Measurements from ENCODE around the gene YPEL3.
"Not testable (repeated sequence)": the region's sequence is repeated elsewhere in the genome, so short reads cannot be mapped to it uniquely, and the experiment has no call there.

The YPEL3 gene

DNA sequence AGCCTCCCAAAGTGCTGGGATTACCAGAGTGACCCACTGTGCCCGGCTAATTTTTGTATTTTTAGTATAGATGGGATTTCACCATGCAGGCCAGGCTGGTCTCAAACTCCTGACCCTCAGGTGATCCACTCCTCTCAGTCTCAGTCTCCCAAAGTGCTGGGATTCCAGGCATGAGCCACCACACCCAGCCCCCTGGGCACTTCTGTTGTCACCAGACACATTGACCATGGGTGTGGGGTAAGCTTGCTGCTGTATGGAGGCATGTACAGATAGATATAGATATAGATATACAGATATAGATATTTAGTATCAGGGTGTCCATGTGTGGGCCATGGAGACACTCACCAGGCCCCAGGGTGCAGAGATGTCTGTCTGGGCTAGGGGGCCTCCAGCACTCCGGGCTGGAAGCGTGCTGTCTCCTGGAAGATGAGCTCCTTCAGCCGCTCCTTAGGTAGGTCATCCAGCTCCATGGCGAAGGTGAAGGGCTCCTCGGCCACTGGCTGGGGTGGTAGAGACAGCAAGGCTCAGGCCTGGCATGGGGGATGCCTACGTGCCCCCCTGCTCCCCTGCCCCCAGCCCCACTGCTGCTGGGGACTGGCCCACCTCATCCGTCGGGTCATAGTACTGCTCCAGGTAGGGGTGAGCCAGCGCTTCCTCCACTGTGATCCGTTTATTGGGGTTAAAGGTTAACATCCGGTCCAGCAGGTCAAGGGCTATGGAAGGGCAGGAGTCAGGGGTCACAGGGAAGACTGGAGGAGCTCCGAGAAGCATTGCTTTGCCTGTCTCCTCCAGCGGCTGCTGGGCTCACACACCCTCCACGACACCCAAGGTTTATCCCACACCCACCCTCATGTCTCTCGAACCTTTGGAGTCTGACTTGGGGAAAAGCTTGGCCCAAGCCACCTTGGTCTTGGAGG lies 20.5 kb upstream of the YPEL3 start:
- no peak for DNase-seq

DNA sequence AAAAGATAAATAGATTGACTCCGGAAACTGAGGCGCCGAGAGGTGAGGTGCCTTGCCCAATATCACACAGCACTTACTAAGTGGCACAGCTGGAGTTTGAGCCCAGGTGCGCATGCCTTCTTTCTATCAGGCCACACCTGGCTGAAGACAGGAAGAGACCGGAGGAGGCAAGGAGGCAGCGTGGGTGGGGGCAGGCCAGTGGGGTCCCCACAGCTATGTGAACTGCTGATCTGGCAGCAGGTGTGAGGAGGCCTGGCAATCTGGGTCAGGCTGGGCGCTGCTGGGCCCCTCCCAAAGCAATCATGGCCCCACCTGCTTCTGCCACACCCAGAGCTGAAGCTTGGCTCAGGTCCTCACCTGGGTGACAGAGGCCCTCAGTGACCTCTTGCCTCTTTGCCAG lies 19.2 kb upstream of the YPEL3 start:
- no peak for DNase-seq

DNA sequence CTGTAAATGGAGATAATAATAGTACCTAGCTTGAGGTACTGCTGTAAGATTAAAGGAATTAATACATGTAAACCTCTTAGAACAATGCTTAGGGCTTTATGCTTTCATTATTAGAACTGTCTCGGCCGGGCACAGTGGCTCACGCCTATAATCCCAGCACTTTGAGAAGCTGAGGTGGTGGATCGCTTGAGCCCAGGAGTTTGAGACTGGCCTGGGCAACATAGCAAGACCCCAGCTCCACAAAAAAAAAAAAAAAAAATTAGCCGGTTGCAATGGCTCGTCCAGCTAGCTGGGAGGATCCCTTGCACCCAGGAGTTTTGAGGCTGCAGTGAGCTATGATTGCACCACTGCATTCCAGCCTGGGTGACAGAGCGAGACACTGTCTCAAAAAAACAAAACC lies 18.8 kb upstream of the YPEL3 start:
- DNase-seq, result not testable (repeated sequence)

DNA sequence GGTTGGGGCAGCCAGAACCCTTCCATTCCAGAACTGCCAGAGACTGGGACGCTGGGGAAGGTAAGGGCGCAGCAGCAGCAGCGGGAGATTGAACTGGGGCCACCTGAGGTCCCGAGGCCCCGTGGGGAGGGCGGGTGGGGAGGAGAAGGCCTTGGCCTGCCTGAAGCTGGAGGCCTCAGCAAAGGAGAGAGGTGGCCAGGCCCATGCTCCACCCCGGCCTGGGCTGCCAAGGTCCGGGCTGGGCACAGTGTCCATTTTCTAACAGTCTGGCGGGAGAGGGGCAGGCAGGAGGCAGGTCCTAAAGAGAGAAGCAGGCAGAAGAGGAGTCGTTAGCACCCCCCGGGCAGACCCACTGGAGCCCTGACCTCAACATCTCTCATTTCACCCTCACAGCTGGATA lies 18.4 kb upstream of the YPEL3 start:
- DNase-seq, result no peak

DNA sequence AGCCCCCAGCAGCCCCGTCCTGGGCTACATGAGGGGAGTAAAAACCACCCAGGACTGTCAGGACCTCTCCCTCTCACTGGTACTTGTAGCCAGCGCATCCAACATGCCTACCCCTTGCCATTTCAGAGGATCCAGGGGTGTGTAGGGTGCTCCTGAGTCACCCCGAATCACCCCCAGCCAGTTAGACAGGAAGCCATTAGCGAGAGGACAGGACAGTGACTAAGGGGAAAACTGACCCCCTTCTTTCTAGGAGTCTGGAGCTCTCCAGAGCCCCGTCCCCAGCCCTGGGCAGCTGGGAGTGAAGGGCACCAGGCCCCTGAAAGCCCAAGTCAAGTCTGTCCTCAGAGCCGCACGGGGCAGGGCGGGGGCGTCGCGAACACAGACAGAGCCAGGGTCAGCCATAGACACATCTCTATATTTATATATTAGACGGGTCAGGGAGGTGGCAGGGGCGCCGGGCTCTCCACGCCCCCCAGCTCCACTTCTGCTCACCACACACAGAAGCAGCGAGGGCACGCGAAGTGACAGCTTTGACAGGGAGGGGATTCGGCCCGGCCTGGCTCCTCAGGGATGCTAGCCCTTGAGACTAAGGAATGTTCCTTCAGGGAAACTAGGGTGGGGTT lies 17.8 kb upstream of the YPEL3 start:
- DNase-seq, result no peak

DNA sequence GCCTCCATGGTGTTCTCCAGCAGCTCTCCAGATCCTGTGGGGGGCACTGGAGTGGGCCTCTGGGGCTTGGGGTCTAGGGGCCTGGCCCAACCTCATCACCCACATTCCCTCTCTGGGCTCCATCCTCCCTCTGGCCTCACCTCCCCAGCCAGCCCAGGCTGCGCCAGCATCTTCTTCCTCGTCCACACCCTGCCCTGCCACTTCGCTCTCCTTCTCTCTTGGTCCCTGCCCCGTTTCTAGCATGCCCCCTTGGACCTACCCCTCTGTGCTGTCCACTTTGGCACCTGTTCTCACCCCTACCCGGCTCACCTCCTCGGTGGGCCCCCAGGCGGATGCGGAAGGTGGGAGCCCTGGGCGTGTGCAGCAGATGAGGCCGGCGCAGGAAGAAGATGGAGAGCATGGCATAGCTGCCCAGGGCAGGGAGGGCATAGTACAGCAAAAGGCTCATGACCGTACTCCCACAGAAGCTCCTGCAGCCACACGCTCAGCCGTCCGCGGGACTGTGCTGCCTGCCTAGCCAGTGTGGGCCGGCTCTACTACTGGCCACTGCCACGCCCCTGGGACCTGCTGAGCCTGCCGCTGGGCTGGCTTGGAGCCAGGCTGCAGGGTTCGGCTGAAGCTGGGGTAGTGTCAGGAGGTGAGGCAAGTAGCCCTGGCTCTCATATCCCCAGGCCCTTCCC lies 17.2 kb upstream of the YPEL3 start, which contains the start of gene GDPD3:
TSS of gene GDPD3 (minus strand) at position 507 of the 680 bp plus-strand sequence. CDS start at position 448, 59 bp downstream.
- DNase-seq, result no peak

DNA sequence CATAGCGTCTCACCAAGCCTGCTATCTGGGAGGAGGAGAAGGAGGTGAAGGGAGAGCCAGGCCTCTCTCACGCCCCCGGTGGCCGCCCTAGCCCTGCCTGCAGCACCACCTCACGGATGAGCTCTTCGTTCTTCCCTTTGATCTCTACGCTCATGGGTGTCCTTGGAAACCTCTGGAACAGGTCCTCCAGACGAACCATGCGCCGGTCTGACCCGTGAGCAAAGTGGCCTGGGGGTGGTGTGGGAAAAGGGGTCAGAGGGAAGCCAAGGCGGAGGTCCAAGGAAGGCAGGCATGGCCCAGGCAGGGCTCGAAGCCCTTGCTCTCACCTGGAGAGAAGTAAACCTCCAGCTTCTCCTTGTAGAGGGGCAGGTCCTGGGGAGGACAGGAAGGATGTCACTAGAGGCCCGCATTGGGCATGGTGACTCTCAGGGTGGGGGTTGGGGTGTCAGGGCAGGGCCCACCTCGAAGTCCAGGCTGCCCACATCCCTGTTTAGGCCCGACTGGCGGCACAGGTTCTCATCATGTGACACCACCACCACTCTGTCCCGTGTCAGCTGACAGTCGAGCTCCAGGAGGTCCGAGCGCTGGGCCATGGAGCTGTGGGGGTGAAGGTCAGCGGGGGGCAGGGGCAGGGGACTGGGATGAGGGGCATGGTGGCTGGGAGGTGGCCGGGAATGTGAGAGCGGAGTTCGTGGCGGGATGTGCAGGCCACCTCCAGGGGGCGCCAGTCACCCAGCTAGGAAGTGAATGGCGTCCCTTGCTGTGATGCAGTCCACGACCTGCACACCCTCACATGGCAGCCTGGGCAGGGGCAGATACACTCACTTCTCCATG lies 16.4 kb upstream of the YPEL3 start:
- DNase-seq, result no peak

DNA sequence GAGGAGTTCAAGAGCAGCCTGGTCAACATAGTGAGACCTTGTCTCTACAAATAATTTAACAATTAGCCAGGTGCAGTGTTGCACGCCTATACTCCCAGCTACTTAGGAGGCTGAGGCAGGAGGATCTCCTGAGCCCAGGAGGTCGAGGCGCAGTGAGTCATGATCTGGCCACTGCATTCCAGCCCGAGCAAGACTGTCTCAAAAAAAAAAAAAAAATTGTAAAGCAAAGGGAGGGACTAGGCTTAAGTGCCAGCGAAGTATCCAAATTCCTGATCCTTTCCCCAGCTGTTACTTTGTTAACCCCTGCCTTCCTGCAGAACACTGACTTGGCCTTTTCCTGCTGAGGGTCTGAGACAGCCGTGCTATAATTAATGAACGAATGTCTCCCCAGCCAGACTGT lies 14.6 kb upstream of the YPEL3 start:
- DNase-seq, result no peak

DNA sequence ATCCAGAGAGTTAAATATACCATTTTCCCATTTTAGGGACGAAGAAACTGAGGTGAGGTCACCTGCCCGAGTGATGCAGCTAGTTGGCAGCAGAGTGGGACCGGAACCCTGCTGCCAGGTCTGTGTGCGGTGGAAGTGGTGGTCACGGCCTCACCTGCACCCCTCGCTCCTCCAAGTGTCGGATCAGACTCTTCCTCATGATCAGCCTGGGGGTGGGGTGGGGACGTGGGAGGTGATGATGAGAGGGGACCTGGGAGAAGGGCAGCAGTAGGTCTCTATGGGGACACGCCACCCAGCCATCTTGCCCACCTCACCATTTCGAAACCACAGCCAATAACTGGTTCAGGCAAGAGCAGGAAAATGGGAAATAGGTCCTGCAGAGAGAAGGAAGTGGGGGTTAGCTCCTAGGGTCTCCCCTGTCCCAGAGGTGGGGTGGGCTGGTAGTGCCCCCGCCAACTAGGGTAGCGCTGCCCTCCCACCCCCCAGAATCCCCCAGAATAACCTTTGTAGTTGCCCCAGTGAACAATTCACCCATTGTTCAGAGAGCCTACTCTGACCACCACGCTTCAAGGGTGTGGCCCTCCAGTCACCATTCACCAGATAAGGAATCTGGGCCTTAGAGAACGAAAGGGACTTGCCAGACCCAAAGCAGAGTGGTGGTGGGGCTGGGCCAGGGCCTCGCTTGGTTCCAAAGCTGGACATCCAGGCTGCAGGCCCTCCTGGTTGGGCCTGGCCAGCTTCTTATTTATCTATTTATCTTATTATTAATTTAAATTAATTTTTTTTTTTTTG lies 12.2 kb upstream of the YPEL3 start:
- no peak for DNase-seq

DNA sequence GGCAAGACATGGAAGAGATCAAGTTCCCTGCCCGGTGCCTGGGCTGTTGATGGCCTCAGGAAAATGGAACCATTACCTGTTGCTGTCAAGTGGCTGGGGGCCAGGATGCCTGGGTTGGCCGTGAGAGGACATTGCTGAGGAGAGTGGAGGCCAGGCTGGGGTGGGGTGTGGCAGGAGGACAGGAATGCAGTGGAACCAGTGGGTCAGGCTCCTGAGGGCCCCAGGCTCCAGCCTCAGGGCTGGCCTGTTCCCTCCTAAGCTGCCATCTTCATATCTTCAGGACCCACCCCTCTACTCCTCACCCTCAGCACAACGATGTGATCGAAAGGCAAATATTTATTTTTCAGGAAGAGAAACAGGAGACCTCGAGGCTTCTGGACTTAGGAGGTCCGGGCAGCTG lies 8.5 kb upstream of the YPEL3 start:
- no peak for DNase-seq

DNA sequence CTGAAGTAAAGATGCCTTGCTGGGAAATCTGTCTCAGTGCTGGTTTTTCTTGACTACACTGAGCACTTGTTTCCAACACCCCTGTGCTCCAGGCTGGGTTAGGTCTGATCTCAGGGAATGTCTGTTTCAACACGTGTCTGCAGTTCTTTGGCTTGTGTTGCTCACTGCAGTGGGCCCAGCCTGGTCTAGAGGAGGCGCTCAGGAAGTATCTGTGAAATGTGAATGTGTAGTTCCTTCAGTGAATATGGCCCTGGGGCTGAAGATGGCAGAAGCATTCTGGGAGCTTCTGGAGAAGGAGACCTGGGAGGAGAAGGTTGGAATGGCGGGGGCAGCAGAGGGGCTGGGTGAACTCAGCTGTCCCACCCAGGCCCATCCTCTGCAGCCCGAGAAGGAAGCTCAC lies 8.1 kb upstream of the YPEL3 start:
- no peak for DNase-seq

DNA sequence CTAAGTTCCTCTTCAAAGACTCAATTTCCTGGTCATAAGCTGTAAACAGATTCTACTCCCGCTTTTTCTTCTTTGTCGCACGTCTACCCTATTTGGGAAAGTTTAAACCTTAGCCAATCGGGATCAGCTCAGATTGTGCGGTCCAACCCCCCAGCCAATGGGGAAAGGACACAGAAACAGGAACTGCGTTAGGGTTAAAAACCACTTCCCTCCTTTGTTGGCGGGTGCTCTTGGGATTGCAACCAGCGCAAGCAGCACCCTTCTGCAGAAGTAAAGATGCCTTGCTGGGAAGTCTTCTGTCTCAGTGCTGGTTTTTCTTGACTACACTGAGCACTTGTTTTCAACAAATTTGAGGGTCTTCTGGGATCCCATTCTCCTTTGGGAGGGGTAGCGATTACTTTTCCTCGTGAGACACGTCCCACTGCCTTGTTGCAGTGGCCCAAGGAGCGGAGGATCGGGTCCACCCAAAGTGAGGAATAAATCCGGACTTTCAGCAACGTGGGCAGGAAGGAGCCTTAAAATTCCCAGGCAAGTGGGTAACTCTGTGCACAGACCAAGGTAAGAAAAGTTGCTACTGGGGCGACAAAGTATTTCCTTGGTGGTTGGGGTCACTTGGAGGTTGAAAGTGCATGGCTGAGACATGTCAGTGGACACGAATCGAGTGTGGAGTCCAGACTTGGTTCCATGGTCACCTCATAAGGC lies 1.0 kb upstream of the YPEL3 start:
- no peak for DNase-seq

DNA sequence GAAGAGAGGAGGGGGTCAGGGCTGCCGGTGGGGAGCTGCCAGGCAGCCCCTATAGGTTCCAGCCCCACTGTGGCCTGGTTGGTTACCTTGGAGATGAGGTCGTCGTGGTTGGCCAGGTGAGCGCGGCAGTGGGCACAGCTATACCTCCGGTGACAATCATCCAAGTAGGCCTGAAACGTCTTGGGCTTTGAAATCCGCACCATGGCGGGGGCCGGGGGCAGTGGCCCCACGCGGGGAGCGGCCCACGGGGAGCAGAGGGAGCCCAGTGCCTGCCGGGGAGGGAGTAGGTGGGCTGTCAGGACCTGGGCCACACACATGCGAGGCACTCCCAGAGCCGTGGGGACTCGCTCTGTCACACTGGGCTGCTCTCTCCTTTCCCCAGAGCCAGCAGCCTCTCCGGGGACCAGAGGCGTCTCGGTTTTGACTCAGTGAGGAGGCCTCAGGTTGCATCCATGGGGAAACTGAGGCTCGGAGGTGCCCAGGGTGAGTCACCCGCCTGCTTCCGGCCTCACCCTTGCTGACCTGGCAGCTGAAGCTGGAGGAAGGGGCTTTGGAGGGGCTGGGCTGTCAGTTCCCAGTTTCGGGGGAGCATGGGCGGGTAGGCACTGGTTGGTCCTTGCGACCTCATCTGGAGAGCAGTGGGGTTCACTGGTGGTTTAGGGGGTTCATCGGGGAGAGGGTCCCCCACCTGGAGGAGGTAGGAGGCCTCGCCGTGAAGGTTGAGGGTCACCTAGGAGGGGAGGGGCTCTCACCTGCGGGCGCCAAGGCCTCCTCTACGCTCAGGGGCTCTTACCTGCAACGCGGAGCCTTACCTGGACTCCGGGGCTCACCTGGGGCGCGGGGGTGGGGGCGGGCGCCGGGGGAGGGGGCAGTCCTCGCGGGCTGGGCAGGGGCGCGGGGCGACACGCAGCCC lies 591 bp downstream of the YPEL3 start:
- DNase-seq, result peak in 1 of 2 donors; percentile 5

DNA sequence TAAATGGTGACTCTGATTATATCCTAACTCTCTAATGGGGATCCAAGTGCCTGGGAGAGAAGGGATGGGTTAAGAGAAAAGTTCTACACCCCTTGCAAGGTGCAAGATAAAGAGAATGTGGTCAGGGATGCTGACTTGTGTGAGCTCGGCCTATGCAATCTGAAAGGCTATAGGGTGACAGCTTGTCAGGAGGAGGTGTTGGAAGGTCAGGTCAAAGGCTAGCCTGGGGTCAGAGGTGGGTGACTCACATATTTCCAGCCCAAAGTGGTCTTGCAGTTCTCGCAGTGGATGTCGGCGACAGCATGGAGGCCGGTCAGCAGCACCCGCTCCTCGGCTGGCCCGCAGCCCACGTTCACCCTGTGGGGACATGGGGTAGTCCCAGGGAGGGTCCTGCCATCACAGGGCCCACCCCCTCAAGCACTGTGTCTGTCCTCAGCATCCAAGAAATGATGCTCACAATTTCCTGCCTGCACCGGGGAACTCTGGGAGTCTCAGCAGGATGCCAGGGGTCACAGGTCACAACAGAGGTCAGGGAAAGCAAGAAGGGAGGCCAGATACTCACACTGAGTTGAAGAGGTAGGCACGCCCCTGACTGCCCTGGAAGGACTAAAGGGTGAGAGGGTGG lies 1.4 kb downstream of the YPEL3 start:
- DNase-seq, result no peak

DNA sequence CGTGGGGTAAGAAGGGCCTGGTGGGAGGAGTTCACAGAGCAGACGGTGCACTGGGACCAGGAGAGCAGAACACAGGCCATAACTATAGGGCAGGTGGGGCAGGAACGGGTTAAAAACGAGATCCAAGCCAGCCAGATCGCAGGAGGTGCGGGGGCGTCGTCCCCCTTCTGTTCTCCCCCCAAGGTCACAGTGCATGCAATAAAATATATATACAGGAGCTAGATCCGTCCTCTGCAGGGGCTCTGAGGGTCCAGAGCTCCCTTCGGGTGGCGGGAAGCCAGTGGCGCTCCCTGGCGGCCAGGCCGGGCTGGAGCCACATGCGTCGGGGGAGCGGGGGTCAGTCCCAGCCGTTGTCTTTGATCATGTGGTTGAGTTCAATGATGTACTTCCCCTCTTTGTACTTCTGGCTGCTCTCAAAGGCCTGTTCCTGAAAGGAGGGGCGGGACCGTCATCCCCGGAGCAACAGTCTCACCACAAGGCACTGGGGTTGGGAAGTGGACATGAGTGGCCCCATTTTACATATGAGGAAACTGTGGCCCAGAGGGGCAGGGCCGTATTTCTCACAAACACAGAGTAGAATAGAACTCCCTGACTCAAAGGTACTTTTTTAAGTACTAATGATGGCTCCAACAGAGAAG lies 3.5 kb downstream of the YPEL3 start:
- DNase-seq, result peak; percentile 65 to 68

DNA sequence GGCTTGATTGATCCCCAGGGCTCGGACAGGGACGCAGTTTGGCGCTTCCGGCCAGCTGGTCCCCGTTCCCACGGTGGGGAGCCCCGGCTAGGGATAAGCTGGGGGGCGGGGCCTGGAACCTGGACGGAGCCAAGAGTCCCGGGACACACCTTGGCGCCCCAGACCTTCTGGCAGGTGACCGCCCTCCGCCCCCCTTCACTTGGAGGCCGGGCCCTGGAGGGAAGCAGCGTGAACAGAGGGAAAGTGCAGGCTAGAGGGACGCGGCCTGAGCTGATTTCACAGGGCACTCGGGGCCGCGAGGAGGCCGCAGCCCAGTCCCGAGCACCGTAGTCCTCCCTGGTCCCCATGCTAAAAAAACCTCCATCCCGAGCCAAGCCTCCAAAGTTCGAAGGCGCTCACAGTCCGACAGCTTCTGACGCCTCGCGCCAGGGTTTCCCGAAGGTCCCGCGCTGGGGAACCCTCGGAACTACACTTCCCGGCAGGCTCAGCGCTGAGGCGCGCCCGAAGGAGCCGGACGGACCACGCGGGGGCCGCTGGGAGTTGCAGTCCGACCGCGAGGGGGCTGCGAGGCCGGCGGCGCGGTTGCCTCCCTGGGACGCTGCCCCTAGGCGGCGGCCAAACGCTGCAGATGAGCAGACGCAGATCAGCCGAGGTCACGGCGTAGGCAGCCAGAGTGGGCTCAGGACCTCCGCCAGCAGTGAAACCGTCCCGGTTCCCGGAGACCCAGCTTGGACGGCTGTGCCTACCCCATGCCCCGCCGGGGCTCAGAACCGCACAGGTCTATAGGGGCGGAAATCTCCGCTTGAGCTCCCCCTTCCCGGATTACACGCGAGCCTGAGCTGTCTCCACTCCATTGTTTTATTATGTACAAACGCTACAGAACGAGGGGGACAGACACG lies 4.3 kb downstream of the YPEL3 start, which contains the start of gene TBX6:
TSS of gene TBX6 (minus strand) at position 451 of the 899 bp plus-strand sequence. CDS start 731 bp downstream, outside the sequence.
- DNase-seq, result peak; percentile 83 to 90

DNA sequence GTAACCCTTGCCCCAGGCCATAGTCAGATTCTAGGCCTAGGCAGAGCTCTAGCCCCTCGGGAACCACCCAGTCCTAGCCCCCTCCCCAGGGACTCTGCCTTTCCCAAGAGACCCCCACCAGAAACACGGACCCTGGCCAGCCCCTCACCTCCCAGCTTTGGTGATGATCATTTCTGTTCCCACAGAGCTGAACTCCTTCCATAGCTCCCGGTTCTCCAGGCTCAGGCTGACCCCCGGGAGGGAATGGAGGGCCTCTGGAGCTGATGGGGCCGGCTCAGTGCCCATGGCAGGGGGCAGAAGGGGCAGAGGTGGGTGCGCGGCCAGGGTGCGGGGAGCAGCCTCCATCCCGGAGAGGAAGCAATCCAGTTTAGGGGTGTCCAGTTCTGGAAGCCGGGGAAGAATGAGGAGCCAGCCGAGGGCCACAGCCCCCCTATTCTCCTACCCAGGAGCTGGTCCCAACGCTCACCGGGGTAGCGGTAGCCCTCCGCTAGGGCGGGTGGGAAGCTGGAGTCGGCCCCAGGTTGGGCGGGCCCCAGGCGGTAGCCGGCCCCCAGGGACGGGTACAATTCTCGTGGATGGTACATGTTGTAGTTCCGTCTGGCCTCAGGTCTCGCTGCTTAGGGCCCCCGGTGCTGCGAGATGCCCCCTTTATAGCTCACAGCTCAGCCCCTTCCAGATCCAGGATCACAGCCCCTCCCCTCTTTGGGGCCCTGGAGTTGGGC lies 5.2 kb downstream of the YPEL3 start:
- no peak for DNase-seq

Measured in hippocampal formation (tissue), 2 donors.